Right hindlimb (tissue), 1 donor: ENCODE results near the gene HPCAL1.

Source experiments
- DNase-seq: peaks from one replicate; pipeline ENCODE4 v3.0.0-alpha.2; 2018

HPCAL1 gene

DNA sequence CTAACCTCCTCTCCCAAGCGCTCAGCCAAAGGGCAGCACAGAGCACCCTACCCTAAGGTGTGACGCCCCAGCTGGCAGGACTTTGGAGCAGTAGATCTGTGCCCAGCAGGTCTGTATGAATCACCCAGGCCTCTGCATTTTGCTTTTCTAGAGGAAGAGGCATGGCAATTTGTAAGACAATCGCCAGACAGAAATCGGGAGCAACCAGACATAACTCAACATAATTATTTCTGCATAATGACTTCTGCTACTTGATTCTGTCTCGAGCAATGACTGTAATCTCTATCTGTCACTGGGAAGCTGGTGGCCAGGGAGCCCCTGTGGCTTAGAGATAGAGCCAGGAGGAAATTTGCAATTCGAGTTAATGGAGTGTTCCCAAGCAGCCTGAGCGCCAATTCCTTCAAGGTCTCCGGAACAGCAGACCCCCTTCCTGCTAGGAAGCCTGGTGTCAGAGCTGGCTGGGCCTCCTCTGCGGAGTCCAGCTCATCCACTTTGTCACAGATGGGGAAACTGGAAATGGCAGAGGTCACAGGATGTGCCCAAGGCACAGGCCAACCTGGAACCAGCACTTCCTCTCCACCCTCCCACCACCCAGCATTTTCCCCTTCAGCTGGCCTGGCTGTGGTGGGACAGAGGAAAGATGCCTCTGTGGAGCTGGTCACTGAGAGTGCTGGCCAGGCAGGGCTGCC lies 90.4 kb downstream of the HPCAL1 start:
- DNase-seq: peak; percentile 12

DNA sequence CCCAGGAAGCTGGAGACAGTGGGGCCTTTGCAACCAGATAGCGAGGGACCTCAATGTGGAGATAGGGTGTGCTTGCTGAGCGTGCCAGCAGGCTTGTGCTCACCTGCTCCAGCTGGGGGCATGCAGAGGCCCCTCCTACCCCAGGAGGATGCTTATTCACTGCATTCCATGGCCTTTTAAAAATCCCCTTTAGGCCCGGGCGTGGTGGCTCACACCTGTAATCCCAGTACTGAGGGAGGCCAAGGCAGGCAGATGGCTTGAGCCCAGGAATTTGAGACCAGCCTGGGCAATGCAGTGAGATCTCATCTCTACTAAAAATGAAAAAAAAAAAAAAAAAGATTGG lies 90.9 kb downstream of the HPCAL1 start:
- no peak for DNase-seq

DNA sequence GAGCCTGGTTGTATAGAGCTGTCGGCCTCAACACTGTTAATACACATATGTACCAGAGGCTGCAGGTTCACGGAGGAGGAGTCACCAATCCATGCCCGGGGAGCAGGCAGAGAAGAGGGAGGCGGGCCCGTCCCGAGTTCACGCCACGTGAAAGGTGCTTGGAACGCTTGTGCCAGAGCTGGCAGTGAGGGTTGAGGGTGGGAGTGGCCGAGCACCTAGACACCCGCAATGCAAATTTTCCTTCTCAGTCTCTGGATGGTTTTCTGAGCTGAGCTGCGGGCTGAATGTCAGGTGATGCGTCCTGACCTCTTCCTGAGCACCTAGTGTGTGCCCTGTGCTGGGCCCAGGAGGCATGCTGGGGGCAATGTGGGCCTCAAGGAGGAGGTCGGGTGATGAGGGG lies 93.2 kb downstream of the HPCAL1 start:
- DNase-seq: no peak

DNA sequence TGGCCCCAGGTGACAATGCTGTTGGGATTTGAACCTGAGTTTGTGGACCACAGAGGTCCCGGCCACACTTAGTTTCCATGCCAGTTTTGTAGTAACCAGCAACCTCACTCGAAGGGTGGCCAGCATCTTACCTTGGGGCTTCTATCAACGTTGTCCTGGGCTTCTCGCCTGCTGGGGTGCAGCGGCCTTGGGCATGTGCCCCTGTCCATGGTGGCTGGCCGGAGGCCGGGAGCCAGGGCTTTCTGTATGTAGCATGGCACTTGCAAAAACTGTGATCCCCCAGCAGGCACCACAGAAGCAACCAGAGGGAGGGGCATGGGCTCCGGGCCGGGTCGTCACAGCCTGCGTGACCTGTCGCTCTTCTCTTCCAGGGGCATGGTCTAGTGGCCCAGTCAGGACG lies 93.8 kb downstream of the HPCAL1 start:
- peak; percentile 12 for DNase-seq

DNA sequence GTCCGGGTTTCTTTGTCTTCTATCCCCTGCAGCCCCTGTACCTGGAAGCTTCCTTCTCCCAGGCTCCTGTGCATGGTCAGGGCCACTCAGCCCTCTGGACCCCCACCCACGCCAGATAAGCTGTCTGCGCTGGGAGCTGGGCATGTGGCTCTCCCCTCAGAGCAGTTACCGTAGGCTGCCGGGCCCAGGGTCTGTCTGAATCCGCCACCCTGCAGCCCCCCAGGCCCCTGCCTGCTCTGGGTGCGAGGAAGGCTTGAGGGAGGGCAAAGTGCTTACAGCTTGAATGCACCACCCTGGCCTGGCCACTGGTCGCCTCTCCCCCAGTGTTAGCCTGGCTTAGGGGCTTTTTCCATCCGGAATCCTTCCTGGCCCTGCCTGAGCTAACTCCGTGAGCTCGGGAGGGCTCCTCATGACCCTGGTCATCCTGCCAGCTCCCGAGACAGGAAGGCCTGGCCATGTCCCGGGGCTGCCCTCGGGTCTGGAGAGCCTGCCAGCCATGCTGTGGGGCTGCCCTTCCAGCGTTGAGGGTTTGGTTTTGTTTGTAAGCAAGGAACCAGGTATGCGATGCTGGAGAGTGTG lies 94.7 kb downstream of the HPCAL1 start:
- no peak for DNase-seq

DNA sequence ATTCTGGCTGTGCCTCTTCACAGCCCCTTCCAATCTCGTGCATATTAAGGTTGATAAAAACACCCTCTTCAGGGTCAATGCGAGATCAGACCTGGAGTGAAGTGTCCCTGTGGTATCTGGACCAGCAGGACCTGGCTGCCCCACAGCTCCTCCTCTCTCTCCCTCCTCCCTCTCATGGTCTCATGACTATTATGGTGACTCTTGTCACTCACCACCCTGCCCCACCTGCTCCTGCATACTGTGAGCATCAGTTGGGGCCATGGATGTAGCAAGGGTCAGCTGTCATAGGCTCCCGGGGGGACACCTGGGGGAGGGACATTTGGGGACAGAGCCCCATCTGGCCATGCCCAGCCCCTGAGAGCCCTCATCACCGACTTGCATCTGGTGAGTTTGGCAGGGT lies 95.2 kb downstream of the HPCAL1 start:
- peak; percentile 14 for DNase-seq

DNA sequence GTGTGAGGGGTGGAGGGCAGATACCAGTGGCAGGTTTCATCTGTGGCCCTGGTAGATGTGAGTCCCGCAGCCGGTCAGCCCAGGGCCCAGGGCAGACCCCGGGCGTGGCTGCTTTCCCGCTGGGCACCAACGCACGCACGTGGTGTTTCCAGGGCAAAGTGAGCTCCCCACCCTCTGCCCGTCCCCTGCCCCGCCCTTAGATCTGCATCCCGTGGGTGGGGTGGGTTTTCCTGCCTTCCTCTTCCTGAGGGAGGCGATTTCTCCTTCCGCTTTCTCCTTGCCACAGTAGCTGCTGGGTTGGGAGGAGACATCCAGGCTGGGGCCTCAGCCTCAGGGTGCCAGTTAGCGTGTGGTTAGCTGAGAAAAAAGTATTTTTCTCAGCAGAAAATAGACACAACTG lies 95.8 kb downstream of the HPCAL1 start:
- DNase-seq: peak; percentile 15

DNA sequence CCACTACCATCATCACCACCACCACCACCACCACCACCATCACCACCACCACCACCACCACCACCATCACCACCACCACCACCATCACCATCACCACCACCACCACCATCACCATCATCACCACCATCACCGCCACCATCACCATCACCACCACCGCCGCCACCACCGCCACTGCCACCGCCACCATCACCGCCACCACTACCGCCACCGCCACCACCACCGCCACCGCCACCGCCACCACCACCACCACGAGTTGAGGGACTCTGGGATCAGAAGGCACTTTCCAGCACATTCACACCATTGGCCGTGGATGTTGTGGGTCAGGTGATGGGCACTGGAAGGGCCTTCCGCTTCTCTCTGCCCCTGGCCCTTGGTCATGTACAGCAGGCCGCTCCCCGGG lies 96.7 kb downstream of the HPCAL1 start:
- no peak for DNase-seq

DNA sequence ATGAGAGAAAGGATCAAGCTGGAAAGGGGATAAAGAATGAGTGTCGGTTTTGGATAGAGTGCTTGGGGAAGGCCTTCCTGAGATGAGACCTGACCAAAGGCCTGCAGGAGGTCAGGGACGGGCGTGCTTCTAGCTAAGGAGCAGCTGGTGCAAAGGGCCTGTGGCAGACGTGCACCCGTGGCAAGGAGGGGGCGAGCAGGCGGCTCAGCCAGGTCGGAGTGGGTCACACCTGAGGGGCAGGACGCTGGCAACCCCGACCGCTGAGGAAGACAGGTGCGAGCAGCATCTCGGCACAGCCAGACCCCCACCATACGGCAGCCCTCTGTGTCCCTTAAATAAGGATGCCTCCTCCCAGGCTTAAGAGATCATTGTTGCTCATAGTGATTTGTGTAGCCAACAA lies 97.3 kb downstream of the HPCAL1 start:
- DNase-seq: no peak

DNA sequence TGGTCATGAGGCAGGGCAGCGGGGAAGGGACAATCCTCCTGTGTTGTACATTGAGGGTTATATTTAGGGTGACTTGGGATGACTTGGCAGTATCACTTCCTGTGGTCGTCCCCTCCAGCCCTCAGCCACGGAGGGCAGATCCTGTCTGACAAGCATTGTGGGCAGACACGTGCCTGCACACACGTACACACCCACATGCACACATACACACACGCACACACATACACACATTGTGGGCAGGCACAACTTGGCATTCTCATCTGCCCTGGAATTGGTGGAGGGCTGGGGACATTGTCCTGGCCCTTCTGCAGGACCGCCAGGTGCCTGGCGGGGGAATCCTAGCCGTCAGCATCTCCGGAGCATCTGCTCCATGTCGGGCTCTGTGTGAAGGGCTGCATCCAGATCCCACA lies 97.9 kb downstream of the HPCAL1 start:
- DNase-seq: no peak

DNA sequence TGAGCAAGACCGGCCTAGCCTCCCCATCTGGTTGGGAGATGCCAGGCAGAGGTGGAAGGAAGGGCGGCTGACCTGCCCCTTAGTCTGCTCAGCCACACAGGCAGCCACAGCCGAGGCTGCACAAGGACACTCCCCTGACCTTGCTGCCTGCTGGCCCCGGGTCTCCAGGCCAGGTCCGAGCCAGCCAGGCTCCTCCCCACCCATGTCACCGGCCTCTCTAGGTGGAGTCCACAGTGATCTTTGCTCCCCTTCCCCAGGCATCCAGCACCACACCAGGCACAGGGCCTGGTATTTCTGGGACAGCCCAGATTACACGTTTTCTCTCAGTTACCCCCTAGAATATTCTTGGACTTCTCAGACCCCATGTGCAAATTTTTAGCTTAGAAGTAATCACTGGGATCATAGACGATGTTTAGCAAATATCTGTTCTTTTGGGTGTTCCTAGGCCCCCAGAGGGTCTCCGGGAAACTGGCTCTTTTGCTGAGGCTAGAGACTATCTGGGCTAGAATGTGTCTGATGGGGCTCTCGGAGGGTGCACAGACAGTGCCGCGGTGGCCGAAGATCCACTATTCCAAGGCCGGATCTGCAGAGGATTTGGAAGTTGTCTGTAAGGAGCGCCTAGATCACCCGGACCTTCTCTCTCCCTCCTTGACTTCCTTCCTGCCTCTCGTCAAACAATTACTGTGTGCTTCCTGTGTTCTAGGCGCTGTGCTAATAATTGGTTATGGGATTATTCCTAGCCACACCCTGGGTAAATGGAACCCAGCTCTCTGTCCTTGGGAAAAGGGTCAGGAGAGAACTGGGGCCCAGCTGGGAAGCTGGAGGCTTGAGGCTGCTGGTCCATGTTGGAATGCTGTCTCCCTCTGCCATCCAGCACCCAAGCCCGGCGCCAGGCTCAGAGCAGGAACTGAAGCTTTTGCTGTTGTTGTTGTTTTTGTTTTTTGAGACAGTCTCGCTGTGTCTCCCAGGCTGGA lies 98.6 kb downstream of the HPCAL1 start:
- DNase-seq: no peak

DNA sequence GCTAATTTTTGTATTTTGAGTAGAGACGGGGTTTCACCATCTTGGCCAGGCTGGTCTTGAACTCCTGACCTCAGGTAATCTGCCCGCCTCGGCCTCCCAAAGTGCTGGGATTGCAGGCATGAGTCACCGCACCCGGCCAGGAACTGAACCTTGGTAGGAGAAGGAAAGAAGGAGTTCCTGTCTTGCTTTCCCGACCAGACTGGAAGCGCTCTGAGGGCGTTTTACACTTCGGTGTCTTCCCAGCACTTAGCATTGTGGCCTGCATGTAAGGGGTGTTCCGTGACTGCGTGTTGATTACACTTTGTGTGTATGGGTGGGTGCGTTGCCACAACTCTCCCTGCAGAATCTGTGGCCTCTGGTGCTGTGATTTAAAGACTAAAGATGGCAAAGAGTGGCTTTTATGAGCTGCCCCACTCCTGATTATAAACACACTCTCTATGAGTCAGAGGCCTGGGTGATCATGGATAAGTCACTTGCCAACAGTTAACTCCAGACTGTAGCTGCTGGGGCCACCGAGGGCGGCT lies 99.4 kb downstream of the HPCAL1 start:
- DNase-seq: no peak

DNA sequence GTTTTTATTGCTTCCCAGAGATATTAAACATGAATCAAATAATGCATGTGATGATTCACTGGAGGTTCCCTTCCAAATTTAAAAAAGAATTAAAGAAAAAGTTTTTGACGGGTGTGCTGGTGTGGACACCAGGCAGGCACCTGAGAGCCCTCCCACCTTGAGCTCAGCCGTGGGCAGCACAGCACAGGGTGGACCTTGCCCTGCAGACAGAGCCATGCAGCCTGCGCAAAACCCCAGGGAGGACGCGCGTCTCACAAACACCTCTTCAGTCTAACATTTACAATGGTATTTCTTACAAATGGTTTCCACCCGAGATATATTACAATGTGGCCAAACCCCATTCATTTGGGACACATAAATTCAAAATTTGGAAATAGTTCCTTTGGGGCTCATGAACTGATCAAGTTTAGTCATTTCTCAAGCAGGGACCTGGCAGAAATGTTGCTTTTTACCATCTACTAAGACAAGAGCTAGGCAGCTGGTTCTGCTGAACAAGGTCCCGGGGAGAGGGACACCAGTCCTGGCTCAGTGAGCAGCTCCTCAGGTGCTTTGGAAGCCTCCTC lies 100.0 kb downstream of the HPCAL1 start:
- DNase-seq: no peak

DNA sequence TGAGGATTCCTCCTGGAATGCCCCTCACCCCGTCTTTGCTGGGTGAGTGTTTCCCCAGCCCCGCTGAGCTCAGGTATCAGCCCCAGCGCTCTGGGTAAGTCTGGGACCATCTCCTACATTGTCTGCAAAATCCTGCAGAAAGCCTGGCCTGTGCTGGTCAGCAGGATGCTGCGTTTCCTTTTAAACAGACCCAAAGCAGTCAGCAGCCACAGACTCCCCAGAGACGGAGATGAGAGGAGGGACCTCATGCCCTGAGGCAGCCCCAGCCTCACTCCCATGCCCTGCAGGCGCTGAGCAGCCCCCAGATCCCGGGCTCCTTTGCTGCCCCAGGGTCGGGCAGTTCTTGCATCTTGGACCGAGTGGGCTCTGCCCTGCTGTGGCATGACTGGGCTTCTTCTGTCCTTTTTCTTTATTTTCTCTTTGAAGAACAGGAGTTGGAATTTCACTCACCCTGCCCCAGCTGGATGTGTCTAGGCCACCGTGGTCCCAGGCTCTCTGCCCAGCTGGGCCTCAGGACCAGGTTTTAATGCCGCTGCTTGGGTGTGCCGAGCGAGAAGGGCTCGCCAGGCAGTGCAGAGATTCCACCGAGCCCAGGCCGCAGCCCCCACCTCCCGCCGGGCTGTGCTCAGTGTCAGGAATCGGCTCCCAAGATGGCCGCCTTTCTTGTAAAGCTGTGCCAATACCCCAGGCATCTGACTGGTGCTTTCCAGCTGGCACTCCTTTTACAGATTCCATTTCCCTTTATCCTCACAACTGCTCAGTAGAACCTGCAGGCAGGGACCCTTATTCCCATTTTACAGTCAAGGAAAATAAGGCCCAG lies 101.8 kb downstream of the HPCAL1 start:
- peak; percentile 75 for DNase-seq

DNA sequence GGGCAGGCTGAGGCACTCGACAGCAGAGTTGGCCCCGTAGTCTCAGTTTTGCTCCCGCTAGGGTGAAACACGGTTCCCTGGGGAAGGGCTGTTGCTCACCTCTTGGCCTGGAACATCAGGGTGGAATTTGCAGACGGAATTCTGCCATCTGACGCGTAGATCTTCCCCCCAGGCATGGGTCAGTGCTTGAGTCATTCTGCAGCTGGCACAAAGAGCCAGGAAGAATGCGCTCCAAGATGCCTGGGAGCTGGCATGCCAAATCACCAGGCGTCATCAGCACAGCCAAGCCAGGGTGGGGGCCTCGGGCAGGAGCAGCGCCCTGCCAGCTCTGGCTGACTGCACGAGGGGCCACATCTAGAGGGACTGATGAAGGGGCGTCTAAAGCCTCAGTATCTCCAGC lies 102.7 kb downstream of the HPCAL1 start:
- DNase-seq: peak; percentile 80

DNA sequence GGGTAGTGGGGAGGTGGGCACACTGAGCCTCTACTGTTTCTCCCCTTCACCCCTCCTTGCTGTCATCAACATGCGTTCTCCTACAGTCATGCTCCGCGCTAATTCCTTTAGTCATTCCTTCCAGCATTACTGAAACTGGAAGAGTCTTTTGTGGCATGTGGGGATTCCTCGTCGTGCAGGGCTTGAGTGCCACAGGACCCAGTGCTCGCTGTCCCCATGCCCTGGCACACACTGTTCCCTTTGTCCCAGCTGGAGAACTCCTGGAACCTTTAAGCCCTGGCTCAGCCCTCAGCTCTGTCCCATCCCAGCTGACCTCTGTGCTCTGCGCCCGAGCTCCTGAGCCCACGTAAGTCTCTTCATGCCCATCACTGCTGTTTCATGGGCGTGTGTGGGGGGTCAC lies 103.3 kb downstream of the HPCAL1 start:
- no peak for DNase-seq

DNA sequence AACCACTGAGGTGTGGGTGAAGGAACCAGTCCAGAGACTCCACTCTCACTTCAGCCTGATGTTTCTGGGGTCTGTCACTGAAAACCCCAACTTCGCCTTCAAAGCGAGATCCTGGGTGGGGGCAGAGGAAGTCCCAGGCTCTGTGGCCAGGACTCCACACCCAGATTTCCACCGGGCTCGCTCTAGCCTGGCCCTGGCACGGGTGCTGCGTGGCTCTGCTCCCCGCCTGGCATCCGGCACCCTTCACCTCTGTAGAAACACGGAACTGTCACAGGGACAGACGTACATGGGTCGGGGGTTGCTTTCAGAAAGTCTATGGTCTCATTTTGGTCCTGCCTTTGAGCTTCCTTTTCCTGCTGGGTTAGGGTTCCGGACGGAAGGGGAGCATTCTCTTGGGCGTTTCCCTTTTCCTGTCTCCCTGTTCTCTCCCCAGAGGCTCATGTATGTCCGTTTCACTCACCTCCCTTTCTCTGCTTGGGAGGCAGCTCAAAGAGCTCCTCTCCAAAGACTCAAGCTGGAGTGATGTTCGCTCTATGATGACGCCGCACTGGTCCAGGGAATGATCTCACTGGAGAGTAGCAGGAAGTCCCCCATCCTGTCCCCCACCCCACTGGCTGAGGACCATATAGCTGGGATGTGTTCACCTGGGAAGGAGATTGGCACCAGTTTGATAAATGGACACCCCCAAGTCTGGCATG lies 103.9 kb downstream of the HPCAL1 start:
- DNase-seq: no peak

DNA sequence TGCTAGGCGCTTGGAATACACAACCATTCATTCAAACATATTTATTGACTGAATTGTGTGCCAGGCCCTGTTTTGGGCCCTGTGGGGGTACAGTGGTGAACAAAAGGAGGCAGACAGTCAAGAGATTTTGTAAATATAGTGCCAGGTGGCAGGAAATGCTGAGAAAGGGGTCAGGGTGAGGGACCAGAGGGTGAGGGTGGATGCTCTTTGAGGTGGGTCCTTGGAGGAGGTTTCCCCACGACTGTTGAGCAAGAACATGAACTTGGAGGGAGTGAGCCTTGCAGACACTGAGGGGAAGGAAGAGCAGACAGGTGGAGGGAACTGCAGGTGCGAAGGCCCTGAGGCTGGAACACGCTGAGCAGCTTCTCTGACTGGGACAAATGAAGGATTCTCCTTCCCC lies 104.7 kb downstream of the HPCAL1 start:
- no peak for DNase-seq

DNA sequence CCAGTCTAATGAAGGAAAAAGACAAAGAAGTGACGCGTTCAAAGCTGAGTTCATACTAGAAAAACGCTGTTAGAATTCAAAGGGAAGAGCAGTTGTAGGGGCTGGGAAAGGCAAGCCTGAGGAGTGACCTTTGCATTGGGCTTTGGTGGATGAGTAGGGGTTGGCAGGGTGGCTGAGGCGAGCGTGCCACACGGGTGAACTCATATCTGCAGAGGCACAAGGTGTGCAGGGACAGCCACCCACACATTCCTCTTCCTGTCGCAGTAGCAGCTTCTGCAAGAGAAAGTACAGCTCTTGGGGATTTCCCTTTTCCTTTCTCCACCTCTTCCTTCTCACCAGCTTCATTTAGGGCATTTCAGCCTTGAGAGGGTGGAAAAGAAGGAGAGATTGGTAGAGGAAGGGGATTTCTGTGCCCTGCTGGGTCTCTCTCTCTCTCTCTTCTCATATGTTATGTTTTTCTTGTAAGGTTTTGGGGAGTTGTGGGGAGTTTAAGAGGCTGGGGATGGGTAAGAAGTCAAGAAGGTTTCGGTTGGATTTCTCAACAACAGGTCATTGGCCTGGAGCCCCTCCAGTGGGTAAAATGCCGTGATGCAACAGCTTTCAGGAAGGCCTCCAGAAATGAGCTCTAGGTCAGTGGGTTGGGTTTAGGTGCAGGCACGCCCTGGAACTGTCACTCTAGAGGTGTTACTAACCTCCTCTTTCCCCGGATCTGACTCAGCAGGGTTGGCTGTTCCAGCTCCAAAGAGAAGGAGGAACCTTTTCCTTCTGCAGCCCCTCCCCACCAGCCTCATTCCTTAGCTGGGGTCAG lies 105.3 kb downstream of the HPCAL1 start:
- no peak for DNase-seq

DNA sequence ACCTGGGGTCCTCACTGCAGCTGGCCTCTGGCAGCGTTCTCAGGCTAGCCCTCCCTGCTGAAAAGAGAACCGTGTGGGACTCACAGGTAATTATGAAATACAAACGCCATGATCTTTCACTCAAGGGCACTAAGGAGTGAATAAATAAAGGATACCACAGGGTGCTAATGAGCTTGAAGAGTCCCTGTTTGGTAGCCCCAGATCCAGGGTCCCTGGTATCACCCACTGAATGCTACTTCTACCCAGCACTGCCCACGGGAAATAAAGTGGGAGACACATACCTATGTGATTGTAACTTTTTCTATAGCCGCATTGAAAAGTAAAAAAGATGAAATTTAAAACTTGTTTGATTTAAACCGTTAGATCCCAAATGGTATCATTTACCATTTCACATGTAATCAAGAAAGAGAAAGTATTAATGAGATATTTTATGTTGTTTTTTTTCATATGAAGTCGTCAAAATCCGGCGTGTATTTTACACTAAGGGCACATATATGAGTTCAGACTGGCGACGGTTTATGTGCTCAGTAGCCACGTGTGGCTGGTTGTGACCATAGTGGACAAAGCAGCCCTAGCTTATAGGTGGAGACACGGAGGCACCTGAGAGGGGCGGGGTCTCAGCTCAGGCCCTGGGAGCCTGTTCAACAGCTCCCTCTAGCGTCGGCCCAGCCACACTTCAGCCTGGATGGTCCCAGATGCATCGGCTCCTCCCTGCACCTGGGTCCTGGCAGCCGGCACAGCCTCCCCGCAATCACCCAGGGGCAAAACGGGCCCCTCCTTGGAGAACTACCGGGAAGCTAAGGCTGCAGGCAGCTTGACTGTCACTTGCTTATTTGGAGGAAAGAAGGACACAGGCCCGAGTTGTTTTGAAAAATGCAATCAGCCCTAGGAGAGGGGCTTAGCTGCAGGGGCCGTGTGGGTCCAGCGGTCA lies 106.2 kb downstream of the HPCAL1 start:
- DNase-seq: peak; percentile 80
